Measurements from ENCODE around the gene PPM1B.

GRCh38 chr2:44271296-44271695 is 102.6 kb downstream of the PPM1B start:
- TF ChIP-seq POLR2A (IDR thresholded peaks at IDR 0.05; ENCODE audit: low read depth, low read length) (no peak), POLR2AphosphoS5 (IDR thresholded peaks at IDR 0.05; ENCODE audit: low read depth, low read length) (no peak), TAF1 (IDR thresholded peaks at IDR 0.05; ENCODE audit: low read depth, low read length) (no peak)
